Osteoblast (primary cell): ENCODE results near the gene NAB2. TPM values are rescaled to one million over a fixed set of nuclear protein-coding genes. Genes with fewer than 3 reads are reported as not detected.
"Not testable (repeated sequence)": the region's sequence is repeated elsewhere in the genome, so short reads cannot be mapped to it uniquely, and the experiment has no call there.

Source experiments
- DNase-seq: peaks from one replicate; pipeline ENCODE4 v3.0.0; 2011; ENCODE audit warnings: low spot score, mixed read lengths; ENCODE audit not compliant: insufficient read length; ENCODE audit errors: missing footprints
- H2AFZ ChIP-seq: 2 replicates; pipeline ENCODE4 v1.6.0; 2011; ENCODE audit warnings: mild to moderate bottlenecking, low read length
- H3K27ac ChIP-seq: 2 replicates; pipeline ENCODE4 v1.5.1; 2011; ENCODE audit warnings: mild to moderate bottlenecking, low read depth, low read length, moderate library complexity
- H3K27me3 ChIP-seq: 2 replicates; pipeline ENCODE4 v1.6.0; 2012; ENCODE audit warnings: mild to moderate bottlenecking, control low read depth, inconsistent platforms, low read length, moderate library complexity; ENCODE audit not compliant: insufficient read depth
- H3K36me3 ChIP-seq: 2 replicates; pipeline ENCODE4 v1.5.1; 2011; ENCODE audit warnings: mild to moderate bottlenecking, low read length, control low read depth, moderate library complexity; ENCODE audit not compliant: insufficient read depth
- H3K4me1 ChIP-seq: 2 replicates; pipeline ENCODE4 v1.5.1; 2011; ENCODE audit warnings: mild to moderate bottlenecking, low read length, control low read depth, moderate library complexity; ENCODE audit not compliant: insufficient read depth
- H3K4me2 ChIP-seq: 2 replicates; pipeline ENCODE4 v1.6.0; 2011; ENCODE audit warnings: mild to moderate bottlenecking, low read length; ENCODE audit not compliant: insufficient read depth
- H3K4me3 ChIP-seq: fragments of 200-600 bp; sonication (generic); 3 replicates; pipeline ENCODE4 v1.5.1; 2012; ENCODE audit warnings: mild to moderate bottlenecking, low read length, inconsistent platforms; ENCODE audit not compliant: insufficient read depth
- H3K79me2 ChIP-seq: 2 replicates; pipeline ENCODE4 v1.6.0; 2012; ENCODE audit warnings: mild to moderate bottlenecking, low read length, control low read depth, inconsistent platforms; ENCODE audit not compliant: insufficient read depth
- H3K9me3 ChIP-seq: 2 replicates; pipeline ENCODE4 v1.5.1; 2011; ENCODE audit warnings: low read depth, low read length, control low read depth
- H4K20me1 ChIP-seq: 2 replicates; pipeline ENCODE4 v1.6.0; 2012; ENCODE audit warnings: mild to moderate bottlenecking, low read length, control low read depth; ENCODE audit not compliant: insufficient read depth
- CTCF ChIP-seq: IDR thresholded peaks from 2 replicates; pipeline ENCODE4 v1.5.1; 2011; ENCODE audit warnings: mild to moderate bottlenecking, low read depth, low read length, moderate library complexity; ENCODE audit errors: extremely low read depth
- total RNA-seq: library from RNA; depleted of rRNA; stranded (reverse); fragments of >200 nt; gene quantifications from 2 replicates; pipeline ENCODE4 v1.2.3, GENCODE V29; 2012

NAB2 gene
- total RNA-seq, 1 donor: 70.9 TPM

GRCh38 chr12:57119294-57120085, 30.6 kb downstream of the NAB2 start:
- DNase-seq: no peak
- no peak overlapping the region for H3K4me2 ChIP-seq
- no peak overlapping the region for H3K4me3 ChIP-seq
- H2AFZ ChIP-seq: peak overlapping the region; percentile 81
- peak overlapping the region; percentile 56 for H3K27ac ChIP-seq
- H3K36me3 ChIP-seq: no peaks in the 10 kb centered on the region
- no peak for TF ChIP-seq CTCF
- no peaks in the 10 kb centered on the region for H4K20me1 ChIP-seq
- H3K4me1 ChIP-seq: peaks cover 17% of the 10 kb centered on the region
- H3K79me2 ChIP-seq: no peaks in the 10 kb centered on the region
- no peaks in the 10 kb centered on the region for H3K27me3 ChIP-seq
- H3K9me3 ChIP-seq: peaks cover 1% of the 10 kb centered on the region

GRCh38 chr12:57120718-57121117, 31.8 kb downstream of the NAB2 start:
- not testable (repeated sequence) for H3K27ac ChIP-seq, H3K9me3 ChIP-seq, H3K4me3 ChIP-seq, H3K27me3 ChIP-seq, H4K20me1 ChIP-seq, H3K4me2 ChIP-seq, H3K79me2 ChIP-seq, H2AFZ ChIP-seq, DNase-seq, H3K36me3 ChIP-seq
- peaks cover 17% of the 10 kb centered on the region for H3K4me1 ChIP-seq

GRCh38 chr12:57123813-57124212, 34.9 kb downstream of the NAB2 start:
- no peak for DNase-seq
- Histone ChIP-seq H3K4me2 (no peak overlapping the region), H3K36me3 (no peaks in the 10 kb centered on the region)

GRCh38 chr12:57124261-57124877, 35.5 kb downstream of the NAB2 start:
- peak; percentile 88 for DNase-seq
- H3K36me3 ChIP-seq: no peaks in the 10 kb centered on the region

More at GRCh38 chr12:57123813-57124212, 34.9 kb downstream of the NAB2 start:
- Histone ChIP-seq H2AFZ (no peak overlapping the region), H3K4me1 (peaks cover 20% of the 10 kb centered on the region), H3K27ac (no peak overlapping the region), H3K79me2 (peaks cover 4% of the 10 kb centered on the region), H3K4me3 (no peak overlapping the region), H3K9me3 (peaks cover 1% of the 10 kb centered on the region), H4K20me1 (no peaks in the 10 kb centered on the region), H3K27me3 (no peaks in the 10 kb centered on the region)
- TF ChIP-seq CTCF: no peak

More at GRCh38 chr12:57124261-57124877, 35.5 kb downstream of the NAB2 start:
- no peak overlapping the region for H2AFZ ChIP-seq
- peak; percentile 97 for TF ChIP-seq CTCF
- H3K27ac ChIP-seq: no peak overlapping the region
- no peak overlapping the region for H3K4me2 ChIP-seq
- no peak overlapping the region for H3K4me3 ChIP-seq
- H3K27me3 ChIP-seq: no peaks in the 10 kb centered on the region
- peaks cover 14% of the 10 kb centered on the region for H3K4me1 ChIP-seq
- H4K20me1 ChIP-seq: no peaks in the 10 kb centered on the region
- H3K9me3 ChIP-seq: peaks cover 1% of the 10 kb centered on the region
- H3K79me2 ChIP-seq: peaks cover 9% of the 10 kb centered on the region
